Activated naive CD4-positive, alpha-beta T cell treated with anti-CD3 and anti-CD28 coated beads, Interleukin-2, amount 10 ng/mL, durations not matched to agents 7 days and 5 days (primary cell): Measurements from ENCODE around the gene TNFRSF1A.

Experiments used
- CTCF ChIA-PET: fragments of 350-600 bp; sonication (Branson Sonifier 250); formaldehyde crosslinking; loops from one replicate; lab custom pipeline; 2021; ENCODE audit warnings: antibody characterized with exemption; lab: Charles Lee
- DNase-seq: peaks from one replicate; pipeline ENCODE4 v3.0.0-alpha.2; 2020
- H3K27ac Mint-ChIP-seq: one replicate; pipeline ENCODE4 v1.8.0; 2021; ENCODE audit warnings: mild to moderate bottlenecking, moderate library complexity, mixed read lengths
- H3K27me3 Mint-ChIP-seq: one replicate; pipeline ENCODE4 v1.8.0; 2021; ENCODE audit warnings: mild to moderate bottlenecking, mixed read lengths
- H3K36me3 Mint-ChIP-seq: one replicate; pipeline ENCODE4 v1.8.0; 2021; ENCODE audit warnings: mixed read lengths
- H3K4me1 Mint-ChIP-seq: one replicate; pipeline ENCODE4 v1.8.0; 2021; ENCODE audit warnings: mixed read lengths
- H3K4me3 Mint-ChIP-seq: one replicate; pipeline ENCODE4 v1.8.0; 2021; ENCODE audit warnings: mild to moderate bottlenecking, moderate library complexity, mixed read lengths
- H3K9me3 Mint-ChIP-seq: one replicate; pipeline ENCODE4 v1.8.0; 2021; ENCODE audit warnings: mixed read lengths

TNFRSF1A gene

GRCh38 chr12:6279631-6280030 is 62.2 kb downstream of the TNFRSF1A start:
- Mint-ChIP-seq H3K27me3 (peaks cover 77% of the 10 kb centered on the region), H3K9me3 (no peaks in the 10 kb centered on the region), H3K4me1 (peaks cover 6% of the 10 kb centered on the region), H3K36me3 (no peaks in the 10 kb centered on the region), H3K27ac (no peak overlapping the region), H3K4me3 (peak overlapping the region; percentile 52)
- DNase-seq: no peak
- CTCF ChIA-PET: interaction anchor here (1.0 to 5.8 kb wide), 9 partner anchors 10 to 291 kb away, joined by 3 to 109 read pairs (median 5); no protein-coding TSS in a partner anchor

GRCh38 chr12:6279256-6279628 is 62.6 kb downstream of the TNFRSF1A start:
- no peaks in the 10 kb centered on the region for H3K9me3 Mint-ChIP-seq
- CTCF ChIA-PET: interaction anchor here (0.5 to 5.8 kb wide), 21 partner anchors 9 to 291 kb away, joined by 3 to 109 read pairs (median 4); no protein-coding TSS in a partner anchor
- peaks cover 78% of the 10 kb centered on the region for H3K27me3 Mint-ChIP-seq
- peak overlapping the region; percentile 52 for H3K4me3 Mint-ChIP-seq
- H3K36me3 Mint-ChIP-seq: no peaks in the 10 kb centered on the region
- peaks cover 6% of the 10 kb centered on the region for H3K4me1 Mint-ChIP-seq
- DNase-seq: no peak
- H3K27ac Mint-ChIP-seq: no peak overlapping the region
